A549 treated with Mapracorat at 1 μM for 4 hours (cell line): ENCODE results near the gene KCNIP3. TPM values are rescaled to one million over a fixed set of nuclear protein-coding genes. Genes with fewer than 3 reads are reported as not detected.

Source experiments
- total RNA-seq: library from RNA; stranded (reverse); fragments of 200-300 nt; extraction: Qiagen RNA extraction; gene quantifications from 5 replicates; pipeline ENCODE4 v1.2.3, GENCODE V29; 2022

KCNIP3 gene
- 0.97 to 2.3 TPM (median 2.1 TPM) in 5 replicates for total RNA-seq

DNA sequence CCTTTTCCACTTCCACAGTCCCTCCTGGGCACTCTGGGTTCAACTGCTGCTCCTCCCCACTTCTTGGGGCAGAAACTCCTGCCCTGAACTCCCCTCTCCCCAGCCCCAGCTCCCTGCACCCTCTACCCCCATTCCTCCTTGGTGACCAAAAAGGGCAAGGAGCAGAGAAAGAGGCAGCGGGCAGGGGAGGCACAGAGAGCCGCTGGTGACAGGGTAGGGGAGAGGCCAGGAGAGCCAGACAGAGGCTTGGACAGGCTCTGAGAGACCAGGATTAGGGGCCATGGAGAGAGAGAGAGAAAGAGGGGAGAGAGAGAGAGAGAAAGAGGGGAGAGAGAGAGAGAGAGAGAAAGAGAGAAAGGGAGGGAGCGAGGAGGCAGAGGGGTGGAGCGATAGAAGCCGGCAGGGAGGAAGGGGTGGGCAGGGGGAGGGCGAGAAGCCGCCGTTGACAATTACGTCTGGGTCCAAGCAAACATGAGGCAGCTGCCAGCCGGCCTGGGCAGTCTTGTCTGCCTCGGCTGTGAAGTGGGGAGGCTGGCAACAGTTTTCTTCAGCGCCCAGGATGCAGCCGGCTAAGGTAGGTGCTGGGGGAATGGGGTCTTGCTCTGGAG is at the start of gene KCNIP3:
KCNIP3 (plus strand) TSS at position 468 of the 608 bp plus-strand sequence; CDS start at position 560, 92 bp downstream.

GRCh38 chr2:95274291-95275150 is 22.6 kb upstream of the KCNIP3 start, which contains the start of gene PROM2:
PROM2 (plus strand) TSS chr2:95274449; CDS start chr2:95274586, 137 bp downstream.

GRCh38 chr2:95402370-95403203 is 105.4 kb downstream of the KCNIP3 start, which contains the start of gene FAHD2A:
FAHD2A (plus strand) TSS chr2:95402708; CDS start chr2:95405559, 2,851 bp downstream.

Other genes with a start within 250 kb of the KCNIP3 start
- gene MRPS5, start 175.5 kb upstream of the KCNIP3 start, total RNA-seq: 71.3 to 79.1 TPM (median 72.9 TPM) in 5 replicates
- 5.9 to 7.7 TPM (median 6.2 TPM) in 5 replicates for gene ZNF514, start 137.5 kb upstream of the KCNIP3 start, total RNA-seq
- 2.8 to 4.8 TPM (median 3.2 TPM) in 5 replicates for gene ZNF2, start 131.5 kb upstream of the KCNIP3 start, total RNA-seq
- 0.25 to 0.59 TPM (median 0.35 TPM) in 5 replicates for gene ZNF892, start 89.8 kb upstream of the KCNIP3 start, total RNA-seq
- gene PROM2, start 22.9 kb upstream of the KCNIP3 start, total RNA-seq: not detected in 5 replicates
- gene FAHD2A, start 105.4 kb downstream of the KCNIP3 start, total RNA-seq: 27.8 to 33.1 TPM (median 29.3 TPM) in 5 replicates
- gene TRIM43B, start 187.4 kb downstream of the KCNIP3 start, total RNA-seq: 0.13 to 0.17 TPM (median 0.15 TPM) in 3 of 5 replicates, not detected in the others